Stimulated activated CD4-positive, alpha-beta T cell treated with anti-CD3 and anti-CD28 coated beads, Interleukin-1b, Interleukin-23, amount 100 ng/mL, for 48 hours (primary cell): Measurements from ENCODE around the gene SVEP1.
A peak's percentile ranks its signal among the peaks of the same experiment; 100 is the strongest.

Source experiments
- DNase-seq: peaks from one replicate; pipeline ENCODE4 v3.0.0-alpha.2; 2020

The SVEP1 gene

DNA sequence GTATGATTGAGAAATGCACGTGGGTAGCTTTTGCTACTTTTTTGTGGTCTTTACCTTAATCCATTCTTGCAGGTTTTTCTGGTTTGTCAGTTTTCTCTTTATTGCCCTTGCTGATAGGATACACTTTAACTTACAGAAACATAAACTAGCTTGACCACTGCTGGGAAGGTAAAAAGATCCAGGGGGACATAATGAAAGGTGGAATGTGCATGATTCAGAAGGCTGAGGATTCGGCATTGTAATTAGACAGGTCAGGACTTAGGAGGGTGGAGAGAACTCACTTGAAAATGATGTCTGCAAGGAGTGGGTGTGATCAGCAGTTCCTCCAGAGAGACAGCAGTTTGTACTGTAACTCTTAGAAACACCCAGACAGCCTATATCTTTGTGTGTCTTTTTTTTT, 222.0 kb downstream of the SVEP1 start:
- DNase-seq = no peak

- no peak for DNase-seq
Measured at GRCh38 chr9:110356639-110357395, 222.7 kb downstream of the SVEP1 start.

DNA sequence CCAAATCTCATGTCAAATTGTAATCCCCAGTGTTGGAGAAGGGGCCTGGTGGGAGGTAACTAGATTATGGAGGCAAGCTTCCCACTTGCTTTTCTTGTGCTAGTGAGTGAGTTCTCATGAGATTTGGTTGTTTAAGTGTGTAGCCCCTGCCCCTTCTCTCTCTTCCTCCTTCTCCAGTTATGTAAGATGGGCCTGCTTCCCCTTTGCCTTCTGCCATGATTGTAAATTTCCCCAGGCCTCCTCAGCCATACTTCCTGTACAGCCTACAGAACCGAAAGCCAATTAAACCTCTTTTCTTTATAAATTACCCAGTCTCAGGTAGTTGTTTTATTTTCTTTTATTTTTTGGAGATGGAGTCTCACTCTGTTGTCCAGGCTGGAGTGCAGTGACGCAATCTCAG, 223.6 kb downstream of the SVEP1 start:
- DNase-seq = no peak

GRCh38 chr9:110351009-110351467, 228.5 kb downstream of the SVEP1 start:
- no peak for DNase-seq

DNA sequence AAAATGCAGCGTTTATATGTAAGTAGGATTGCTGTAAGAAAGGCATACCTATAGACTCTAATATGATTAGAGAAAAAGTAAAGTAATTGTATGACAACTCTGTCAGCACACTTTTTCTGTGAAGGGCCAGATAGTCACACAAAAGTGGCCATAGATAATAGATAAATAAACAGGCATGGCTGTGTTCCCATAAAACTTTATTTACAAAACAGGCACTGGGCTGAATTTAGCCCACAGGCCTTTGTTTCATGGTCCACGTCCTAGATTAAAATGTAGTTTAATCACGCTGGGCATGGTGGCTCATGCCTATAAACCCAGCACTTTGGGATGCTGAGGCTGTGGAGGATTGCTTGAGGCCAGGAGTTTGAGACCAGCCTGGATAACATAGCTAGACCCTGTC, 233.2 kb downstream of the SVEP1 start:
- no peak for DNase-seq

- DNase-seq = no peak
Measured at GRCh38 chr9:110344821-110345220, 234.7 kb downstream of the SVEP1 start.

GRCh38 chr9:110343551-110343950, 236.0 kb downstream of the SVEP1 start:
- DNase-seq = no peak

DNA sequence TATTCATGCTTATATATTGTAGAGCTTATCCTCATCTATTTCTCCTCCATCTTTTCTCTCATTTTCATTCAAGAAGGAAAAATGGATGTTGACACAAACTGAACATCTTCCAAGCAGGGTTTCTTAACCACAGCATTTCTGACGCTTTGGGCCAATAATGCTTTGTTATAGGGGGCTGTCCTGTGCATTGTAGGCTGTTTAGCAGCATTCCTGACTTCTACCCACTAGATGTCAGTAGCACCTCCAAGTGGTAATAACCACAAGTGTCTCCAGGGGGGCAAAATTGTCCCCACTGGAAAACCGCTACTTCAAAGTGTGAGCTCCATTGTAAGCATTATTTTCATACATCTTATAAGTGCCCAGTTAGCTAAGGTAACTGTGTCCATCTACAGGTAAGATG, 239.2 kb downstream of the SVEP1 start:
- no peak for DNase-seq

DNA sequence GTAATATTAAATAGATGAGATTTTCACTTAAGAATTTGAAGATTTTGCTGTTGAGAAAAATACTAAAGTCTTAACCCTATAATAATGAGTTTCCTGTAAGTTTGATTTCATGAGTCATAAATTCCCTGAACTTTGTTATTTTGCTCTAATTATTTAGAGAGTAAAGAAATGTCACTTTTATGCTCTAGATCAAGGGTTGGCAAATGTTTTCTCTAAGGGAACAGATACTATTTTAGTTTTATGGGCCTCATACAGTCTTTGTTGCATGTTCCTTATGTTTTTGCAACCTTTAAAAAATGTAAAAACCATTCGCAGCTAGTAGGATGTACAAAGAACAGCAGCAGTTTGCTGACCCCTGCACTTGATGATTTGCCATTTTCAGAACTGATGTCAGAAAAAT, 241.4 kb downstream of the SVEP1 start:
- DNase-seq = no peak

DNA sequence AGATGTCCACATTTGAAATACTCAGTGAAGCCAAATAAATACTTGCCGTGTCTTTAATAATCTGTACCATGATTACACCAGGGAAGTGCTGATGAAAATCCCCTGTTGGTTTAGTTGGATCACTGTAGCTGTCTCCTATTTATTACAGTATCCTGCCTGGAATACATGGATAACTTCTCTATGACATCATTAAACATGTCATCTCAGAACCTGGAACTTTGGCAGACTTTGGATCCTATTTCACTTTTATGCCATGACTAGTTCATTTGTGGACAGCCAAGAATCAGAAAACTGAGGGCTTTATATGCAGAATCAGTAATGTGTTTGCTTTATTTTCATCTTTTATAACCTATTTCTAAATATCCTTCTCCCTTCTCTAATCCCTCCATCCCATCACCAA, 241.8 kb downstream of the SVEP1 start, which contains the start of gene TXNDC8:
TSS of gene TXNDC8 (minus strand) at position 137 of the 400 bp plus-strand sequence.
- DNase-seq = no peak

GRCh38 chr9:110336363-110336762, 243.2 kb downstream of the SVEP1 start:
- DNase-seq = no peak

- DNase-seq = no peak
Measured at GRCh38 chr9:110334871-110335270, 244.7 kb downstream of the SVEP1 start.

- DNase-seq = no peak
Measured at GRCh38 chr9:110334183-110334582, 245.4 kb downstream of the SVEP1 start.

GRCh38 chr9:110332766-110333165, 246.8 kb downstream of the SVEP1 start:
- DNase-seq = no peak

DNA sequence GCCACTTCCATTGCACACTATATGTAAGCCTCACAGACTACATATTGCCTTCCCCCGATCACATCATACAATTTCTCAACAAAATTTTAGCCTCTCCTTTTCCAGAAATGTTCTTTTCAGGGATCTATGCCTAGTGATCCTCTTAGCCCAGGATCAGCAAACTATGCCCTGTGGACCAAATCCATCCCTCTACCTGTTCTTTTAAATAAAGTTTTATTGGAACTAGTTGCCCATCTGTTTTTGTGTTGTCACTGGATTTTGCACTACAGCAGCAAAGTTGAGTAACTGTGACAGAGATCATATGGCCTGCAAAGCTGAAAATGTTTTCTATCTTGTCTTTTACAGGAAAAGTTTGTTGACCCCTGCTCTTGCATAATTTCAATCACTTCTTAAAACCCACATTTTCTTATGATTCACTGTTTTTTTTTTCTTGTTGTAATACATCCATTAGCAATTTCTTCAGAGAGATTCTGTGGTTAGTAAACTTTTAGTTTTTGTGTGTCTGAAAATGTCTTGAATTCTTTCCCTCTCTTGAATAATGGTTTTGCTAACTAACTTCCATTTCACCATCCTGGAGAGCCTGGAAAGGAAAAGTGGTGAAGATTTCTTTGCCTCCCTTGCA, 248.9 kb downstream of the SVEP1 start:
- DNase-seq = no peak

GRCh38 chr9:110329639-110330230, 249.8 kb downstream of the SVEP1 start:
- DNase-seq = no peak

- DNase-seq = no peak
Measured at GRCh38 chr9:110328763-110329162, 250.8 kb downstream of the SVEP1 start.

DNA sequence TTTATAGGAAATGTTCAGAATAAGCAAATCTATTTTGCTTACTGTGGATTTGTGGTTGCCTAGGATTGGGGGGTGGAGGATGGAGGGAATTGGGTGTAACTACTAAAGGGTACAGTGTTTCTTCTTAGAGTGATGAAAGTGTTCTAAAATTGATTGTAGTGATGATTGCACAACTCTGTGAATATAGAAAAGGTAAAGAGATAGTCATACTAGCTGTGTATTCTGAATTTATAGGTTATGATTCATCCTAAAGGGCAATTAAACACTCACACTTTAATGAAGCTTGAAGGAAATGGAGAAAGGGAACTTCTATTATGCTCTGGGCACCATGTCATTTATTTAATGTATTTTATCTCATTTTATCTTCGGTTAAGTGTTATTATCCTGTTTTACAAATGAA, 251.8 kb downstream of the SVEP1 start:
- no peak for DNase-seq

DNA sequence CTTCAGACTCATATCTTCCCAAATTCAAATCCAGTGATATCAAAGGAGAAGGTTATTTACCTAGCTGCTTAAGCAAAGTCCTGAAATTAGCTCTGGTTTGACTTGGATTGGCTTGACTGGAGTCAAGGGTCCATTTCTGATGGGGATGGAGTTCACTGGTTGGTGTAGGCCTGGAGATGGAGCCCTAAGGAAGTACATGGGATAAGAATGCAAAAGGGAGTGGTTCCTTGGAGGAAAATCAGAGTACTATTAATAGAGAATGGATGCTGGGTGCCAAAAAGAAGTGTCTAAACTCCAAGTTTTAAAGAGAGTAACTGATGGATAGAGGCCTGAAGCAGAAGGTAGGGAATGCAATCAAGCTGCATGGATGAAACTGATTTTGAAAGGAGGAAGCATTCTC, 255.7 kb downstream of the SVEP1 start:
- no peak for DNase-seq

DNA sequence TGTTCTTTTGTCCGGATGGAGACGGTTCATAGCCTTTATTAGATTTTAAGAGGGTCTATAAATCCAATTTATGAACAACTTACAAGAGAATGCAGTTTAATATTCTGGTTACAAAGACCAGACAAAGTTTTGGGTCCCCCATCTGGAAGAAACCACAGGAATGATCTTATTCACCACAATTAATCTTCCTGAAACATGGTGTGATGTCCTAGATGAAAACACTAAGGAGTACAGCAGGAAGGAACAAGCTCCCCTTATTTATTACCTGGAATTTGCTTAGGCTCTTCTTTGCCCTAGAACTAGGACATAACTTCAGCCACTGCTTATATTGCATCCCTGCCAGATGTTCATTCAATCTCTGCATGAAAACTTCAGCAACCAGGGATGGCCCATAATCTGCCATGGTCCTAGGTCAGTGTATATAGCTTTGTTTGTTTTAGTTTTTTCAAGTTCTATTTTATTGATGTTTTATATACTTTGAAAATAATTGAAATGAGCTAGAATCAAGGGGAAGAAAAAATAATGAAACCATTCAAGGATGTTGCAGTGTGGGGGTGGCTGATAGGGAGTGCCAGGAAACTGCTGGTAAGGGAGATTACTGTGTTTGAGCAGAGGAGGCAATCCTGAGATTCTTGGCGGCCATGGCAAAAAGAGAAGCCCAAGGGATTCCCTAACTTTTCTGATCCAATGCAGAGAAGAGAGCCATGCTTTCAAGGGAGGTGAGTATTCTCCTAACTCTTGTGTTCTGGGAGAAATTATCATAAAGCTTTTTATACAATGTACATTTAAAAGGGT, 258.7 kb downstream of the SVEP1 start:
- no peak for DNase-seq

DNA sequence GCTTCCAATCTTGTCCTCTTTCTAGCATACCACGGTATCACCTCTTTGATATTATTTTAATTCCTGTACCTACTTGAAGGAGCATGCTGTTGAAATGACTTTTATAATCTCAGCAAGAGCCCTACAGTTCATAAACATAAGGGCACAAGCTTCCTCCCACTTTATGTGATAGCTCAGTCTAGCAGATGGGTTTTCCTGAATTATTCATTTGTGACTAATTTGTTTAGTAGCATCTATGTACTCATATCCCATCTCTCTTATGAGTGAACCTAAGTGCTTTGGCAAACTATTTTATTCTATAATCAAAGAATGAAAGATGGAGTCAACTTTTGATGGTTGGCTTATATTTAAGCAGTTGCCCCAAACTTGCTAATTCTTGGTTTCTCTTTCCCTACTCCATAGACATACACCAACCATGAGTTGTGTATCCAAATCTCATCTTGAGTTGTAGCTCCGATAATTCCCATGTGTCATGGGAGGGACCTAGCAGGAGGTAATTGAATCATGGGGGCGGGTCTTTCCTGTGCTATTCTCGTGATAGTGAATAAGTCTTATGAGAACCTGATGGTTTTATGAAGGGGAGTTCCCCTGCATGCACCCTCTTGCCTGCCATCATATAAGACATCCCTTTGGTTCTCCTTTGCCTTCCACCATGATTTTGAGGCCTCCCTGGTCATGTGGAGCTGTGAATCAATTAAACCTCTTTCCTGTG, 259.6 kb downstream of the SVEP1 start:
- DNase-seq = peak; percentile 5

DNA sequence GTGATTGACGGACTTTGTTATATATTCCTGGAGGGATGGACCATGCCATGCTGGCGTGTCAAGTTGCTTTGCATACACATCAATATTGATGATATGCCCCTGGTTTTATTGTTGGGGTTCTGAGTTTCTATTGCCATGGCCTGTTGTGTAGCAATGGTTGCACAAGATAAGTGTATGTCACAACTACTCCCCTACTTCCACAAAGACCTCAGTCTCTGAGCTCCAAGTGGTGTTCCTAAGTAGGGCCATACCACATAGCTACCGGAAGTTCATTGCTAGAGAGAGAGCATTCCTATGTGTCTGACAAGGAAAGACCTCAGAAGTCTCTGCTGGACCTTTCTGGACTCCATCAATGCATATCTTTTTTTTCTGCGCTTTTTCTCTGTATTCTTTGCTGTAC, 261.6 kb downstream of the SVEP1 start:
- no peak for DNase-seq
